Epidermal melanocyte (primary cell): ENCODE results near the gene C6orf163.

Source experiments
- DNase-seq: peaks from one replicate; pipeline ENCODE4 v3.0.0; 2011; ENCODE audit warnings: low spot score; ENCODE audit not compliant: insufficient read length

Gene C6orf163

GRCh38 chr6:87408721-87409155 lies 64.1 kb downstream of the C6orf163 start:
- no peak for DNase-seq
